Vagina (tissue), 2 donors: ENCODE results near the gene TERC. TPM values are rescaled to one million over a fixed set of nuclear protein-coding genes. Genes with fewer than 3 reads are reported as not detected.

Experiments
- DNase-seq, 2 donors: peaks; one replicate each; pipeline ENCODE4 v3.0.0-alpha.2; 2017; ENCODE audit errors: extremely low spot score in 2 of 2
- H3K27ac ChIP-seq: fragments of 200-600 bp; sonication (generic); one replicate; pipeline ENCODE4 v1.5.1; 2019
- H3K27me3 ChIP-seq: fragments of 200-600 bp; sonication (generic); one replicate; pipeline ENCODE4 v1.5.1; 2019
- H3K36me3 ChIP-seq, 2 donors: fragments of 200-600 bp; sonication (generic); one replicate each; pipeline ENCODE4 v1.5.1; 2017 to 2019
- H3K4me1 ChIP-seq: fragments of 200-600 bp; sonication (generic); one replicate; pipeline ENCODE4 v1.5.1; 2019
- H3K4me3 ChIP-seq, 2 donors: fragments of 200-600 bp; sonication (generic); 1 replicate in 1 of 2; 2 replicates in 1 of 2; pipeline ENCODE4 v1.5.1; 2016 to 2019
- H3K9me3 ChIP-seq: fragments of 200-600 bp; sonication (generic); one replicate; pipeline ENCODE4 v1.5.1; 2019
- CTCF ChIP-seq, 3 experiments: fragments of 450-650 bp in 2 of 3; fragments of 200-600 bp in 1 of 3; sonication (generic) in 1 of 3; IDR thresholded peaks; one replicate each; pipeline ENCODE4 v1.5.1; 2017 to 2019; ENCODE audit warnings: antibody characterized with exemption in 3 of 3, mild to moderate bottlenecking in 2 of 3, moderate library complexity in 2 of 3
- POLR2A ChIP-seq, 2 donors: fragments of 450-650 bp; IDR thresholded peaks; one replicate each; pipeline ENCODE4 v1.6.1; 2017; ENCODE audit warnings: antibody characterized with exemption in 2 of 2, mild to moderate bottlenecking in 2 of 2, moderate library complexity in 2 of 2
- POLR2AphosphoS5 ChIP-seq, 2 donors: sonication (generic); formaldehyde crosslinking; IDR thresholded peaks; one replicate each; pipeline ENCODE4 v1.9.0; 2017; ENCODE audit warnings: antibody characterized with exemption in 2 of 2, mild to moderate bottlenecking in 2 of 2, low read depth in 1 of 2; ENCODE audit not compliant: insufficient read depth in 1 of 2
- intact Hi-C: fragments of 100-400 bp; cut with DNase I; formaldehyde crosslinking; loops from one replicate; pipeline ENCODE4 v1.15.1; 2023
- total RNA-seq: library from RNA; depleted of rRNA; stranded (reverse); fragments of >200 nt; gene quantifications from one replicate; pipeline ENCODE4 v1.2.3, GENCODE V29; 2016

Gene TERC
- total RNA-seq, 1 donor from 2014 or later = 204 TPM

- H3K27ac ChIP-seq = peak overlapping the region; percentile 62
- peaks cover 10% of the 10 kb centered on the region for H3K4me1 ChIP-seq
- no peak for TF ChIP-seq CTCF (IDR thresholded peaks at IDR 0.05)
- no peak for TF ChIP-seq POLR2AphosphoS5 (IDR thresholded peaks at IDR 0.05; ENCODE audit: insufficient read depth in 1 of 2, low read depth in 1 of 2)
- TF ChIP-seq POLR2A (IDR thresholded peaks at IDR 0.05) = no peak
- no peaks in the 10 kb centered on the region for H3K9me3 ChIP-seq
- H3K36me3 ChIP-seq = no peaks in the 10 kb centered on the region
- H3K27me3 ChIP-seq = no peaks in the 10 kb centered on the region
- H3K4me3 ChIP-seq = peak overlapping the region; percentile 57 to 79
- DNase-seq = no peak
- intact Hi-C loops = no loop called here
Measured at GRCh38 chr3:169811631-169812331, 46.9 kb upstream of the TERC start.

DNA sequence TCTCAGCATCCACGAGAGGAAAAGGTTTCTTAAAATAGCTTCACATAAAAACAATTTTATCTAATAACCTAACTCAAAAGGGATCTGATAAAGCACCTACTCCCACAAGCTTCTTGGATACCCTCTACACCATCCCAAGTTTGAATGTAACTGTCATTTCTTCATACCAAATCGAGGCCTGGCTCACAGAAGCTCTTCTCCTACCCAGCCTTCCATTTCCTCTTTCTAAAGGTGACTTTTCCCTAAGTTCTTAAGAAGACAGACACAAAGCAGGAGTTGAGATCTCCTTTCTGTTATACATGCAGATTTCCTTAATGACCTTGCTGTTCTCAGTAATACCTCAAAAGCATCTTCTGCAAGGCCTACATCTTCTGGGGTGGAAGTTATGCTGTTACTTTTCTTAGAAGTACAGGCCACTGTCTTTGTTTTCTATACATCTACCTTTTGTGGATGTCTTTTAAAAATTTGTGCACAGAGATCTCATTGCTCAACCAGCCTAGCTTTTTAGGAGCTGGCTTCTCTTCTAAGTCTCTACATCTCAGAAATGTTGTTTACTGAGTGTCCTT lies 44.5 kb upstream of the TERC start:
- DNase-seq = no peak
- H3K4me1 ChIP-seq = peaks cover 10% of the 10 kb centered on the region
- TF ChIP-seq POLR2A (IDR thresholded peaks at IDR 0.05) (no peak), CTCF (IDR thresholded peaks at IDR 0.05) (no peak), POLR2AphosphoS5 (IDR thresholded peaks at IDR 0.05; ENCODE audit: insufficient read depth in 1 of 2, low read depth in 1 of 2) (no peak)

GRCh38 chr3:169804681-169805080 lies 39.8 kb upstream of the TERC start:
- H3K4me1 ChIP-seq = no peaks in the 10 kb centered on the region
- H3K27me3 ChIP-seq = no peaks in the 10 kb centered on the region
- H3K27ac ChIP-seq = no peak overlapping the region
- peaks cover 0 to 7% of the 10 kb centered on the region in 2 donors for H3K36me3 ChIP-seq
- H3K4me3 ChIP-seq = no peak overlapping the region
- H3K9me3 ChIP-seq = no peaks in the 10 kb centered on the region
- intact Hi-C loops = no loop called here
- no peak for DNase-seq
- no peak for TF ChIP-seq POLR2AphosphoS5 (IDR thresholded peaks at IDR 0.05; ENCODE audit: insufficient read depth in 1 of 2, low read depth in 1 of 2)
- TF ChIP-seq POLR2A (IDR thresholded peaks at IDR 0.05) = no peak
- TF ChIP-seq CTCF (IDR thresholded peaks at IDR 0.05) = no peak

More for the DNA sequence above, 44.5 kb upstream of the TERC start:
- Histone ChIP-seq H3K9me3 (no peaks in the 10 kb centered on the region), H3K4me3 (no peak overlapping the region), H3K27me3 (no peaks in the 10 kb centered on the region), H3K36me3 (no peaks in the 10 kb centered on the region), H3K27ac (no peak overlapping the region)
- intact Hi-C loops = no loop called here

DNA sequence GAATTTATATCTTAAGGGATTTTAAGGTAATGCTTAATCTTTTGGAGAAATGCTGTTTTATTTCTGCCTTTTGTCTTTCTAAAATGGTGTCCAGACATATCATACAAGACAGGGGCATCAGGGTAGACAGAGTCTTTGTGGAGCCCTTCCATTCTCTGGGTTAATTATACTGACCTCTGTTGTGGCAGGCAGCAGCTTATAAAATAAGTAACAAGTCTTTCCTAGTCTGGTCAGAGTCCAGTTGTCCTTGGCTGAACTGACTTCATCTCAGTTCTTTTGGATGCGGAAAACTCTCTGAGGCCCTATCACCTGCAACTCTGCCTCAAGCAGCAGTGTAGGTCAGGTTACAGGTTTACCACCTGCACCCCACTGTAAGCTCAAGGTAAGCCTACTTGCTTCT lies 27.5 kb upstream of the TERC start:
- Histone ChIP-seq H3K9me3 (no peaks in the 10 kb centered on the region), H3K36me3 (peaks cover 0 to 23% of the 10 kb centered on the region in 2 donors), H3K27me3 (no peaks in the 10 kb centered on the region), H3K27ac (no peak overlapping the region), H3K4me1 (no peaks in the 10 kb centered on the region), H3K4me3 (no peak overlapping the region)
- DNase-seq = no peak
- TF ChIP-seq POLR2A (IDR thresholded peaks at IDR 0.05) = no peak
- TF ChIP-seq CTCF (IDR thresholded peaks at IDR 0.05) = no peak
- no peak for TF ChIP-seq POLR2AphosphoS5 (IDR thresholded peaks at IDR 0.05; ENCODE audit: insufficient read depth in 1 of 2, low read depth in 1 of 2)
- intact Hi-C loops = no loop called here
